Endothelial cell of umbilical vein (primary cell): ENCODE data around the gene CTSF.

ENCODE experiments used
- EZH2 ChIP-seq: IDR thresholded peaks from 2 replicates; pipeline ENCODE4 v1.6.1; 2012; ENCODE audit warnings: borderline replicate concordance, low read depth, mild to moderate bottlenecking, moderate library complexity, low read length, inconsistent platforms; ENCODE audit not compliant: severe bottlenecking
- POLR2A ChIP-seq: IDR thresholded peaks from 2 replicates; pipeline ENCODE4 v1.6.1; 2012; ENCODE audit warnings: low read depth, mild to moderate bottlenecking, control low read depth, low read length
- POLR2AphosphoS5 ChIP-seq: IDR thresholded peaks from 2 replicates; pipeline ENCODE4 v1.6.1; 2012; ENCODE audit warnings: low read depth, mild to moderate bottlenecking, control low read depth, low read length, moderate library complexity; ENCODE audit not compliant: insufficient read depth
- TF ChIP-seq, protein P1 (sequence below), 2 donors: IDR thresholded peaks; 1 replicate in 1 of 2; 2 replicates in 1 of 2; pipeline ENCODE4 v1.5.1; 2011; ENCODE audit warnings: low read length in 2 of 2, mild to moderate bottlenecking in 2 of 2, moderate library complexity in 2 of 2, control low read depth in 1 of 2, inconsistent platforms in 1 of 2, low read depth in 1 of 2; ENCODE audit not compliant: insufficient read depth in 1 of 2; ENCODE audit errors: extremely low read depth in 1 of 2
- TF ChIP-seq, protein P2 (sequence below): IDR thresholded peaks from 2 replicates; pipeline ENCODE4 v1.6.1; 2011; ENCODE audit not compliant: insufficient read depth, insufficient read length

DNA sequence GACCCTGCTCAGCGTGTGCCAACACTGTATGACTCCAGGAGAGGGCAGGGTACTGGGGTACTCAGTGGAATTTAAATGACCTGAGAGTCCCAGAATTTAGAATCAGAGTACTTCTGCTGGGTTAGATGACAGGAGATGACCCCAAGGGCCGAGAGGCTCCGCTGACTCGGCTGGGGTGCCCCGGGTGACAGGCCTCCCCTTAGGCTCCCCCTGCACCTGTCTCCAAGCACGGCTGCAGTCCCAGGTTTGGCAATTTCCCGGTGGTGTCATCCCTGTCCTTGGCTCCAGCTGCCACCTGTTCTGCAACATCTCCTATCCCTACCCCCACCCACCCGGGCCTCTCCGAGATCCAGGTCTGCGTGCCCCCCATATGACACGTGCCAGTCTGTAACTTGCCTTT, 20.4 kb downstream of the CTSF start:
- TF ChIP-seq POLR2A (no peak), POLR2AphosphoS5 (no peak), EZH2 (no peak)
- TF ChIP-seq, protein P1, sequence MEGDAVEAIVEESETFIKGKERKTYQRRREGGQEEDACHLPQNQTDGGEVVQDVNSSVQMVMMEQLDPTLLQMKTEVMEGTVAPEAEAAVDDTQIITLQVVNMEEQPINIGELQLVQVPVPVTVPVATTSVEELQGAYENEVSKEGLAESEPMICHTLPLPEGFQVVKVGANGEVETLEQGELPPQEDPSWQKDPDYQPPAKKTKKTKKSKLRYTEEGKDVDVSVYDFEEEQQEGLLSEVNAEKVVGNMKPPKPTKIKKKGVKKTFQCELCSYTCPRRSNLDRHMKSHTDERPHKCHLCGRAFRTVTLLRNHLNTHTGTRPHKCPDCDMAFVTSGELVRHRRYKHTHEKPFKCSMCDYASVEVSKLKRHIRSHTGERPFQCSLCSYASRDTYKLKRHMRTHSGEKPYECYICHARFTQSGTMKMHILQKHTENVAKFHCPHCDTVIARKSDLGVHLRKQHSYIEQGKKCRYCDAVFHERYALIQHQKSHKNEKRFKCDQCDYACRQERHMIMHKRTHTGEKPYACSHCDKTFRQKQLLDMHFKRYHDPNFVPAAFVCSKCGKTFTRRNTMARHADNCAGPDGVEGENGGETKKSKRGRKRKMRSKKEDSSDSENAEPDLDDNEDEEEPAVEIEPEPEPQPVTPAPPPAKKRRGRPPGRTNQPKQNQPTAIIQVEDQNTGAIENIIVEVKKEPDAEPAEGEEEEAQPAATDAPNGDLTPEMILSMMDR (IDR thresholded peaks at IDR 0.05; ENCODE audit: extremely low read depth in 1 of 2, insufficient read depth in 1 of 2, low read depth in 1 of 2, low read length in 2 of 2): no peak
- TF ChIP-seq, protein P2, sequence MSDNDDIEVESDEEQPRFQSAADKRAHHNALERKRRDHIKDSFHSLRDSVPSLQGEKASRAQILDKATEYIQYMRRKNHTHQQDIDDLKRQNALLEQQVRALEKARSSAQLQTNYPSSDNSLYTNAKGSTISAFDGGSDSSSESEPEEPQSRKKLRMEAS: no peak
